HG03442 (cell line): ENCODE results near the gene TMEM50A.
"Not testable (repeated sequence)": the region's sequence is repeated elsewhere in the genome, so short reads cannot be mapped to it uniquely, and the experiment has no call there.

ENCODE experiments used
- ATAC-seq: cut with Tn5 transposase; IDR thresholded peaks from one replicate; pipeline ENCODE4 v1.9.1; 2021; ENCODE audit warnings: mild to moderate bottlenecking, moderate library complexity; ENCODE audit not compliant: unreplicated experiment

The TMEM50A gene

GRCh38 chr1:25329950-25330349 lies 8.2 kb upstream of the TMEM50A start:
- ATAC-seq = not testable (repeated sequence)

GRCh38 chr1:25336922-25337354 lies 1.2 kb upstream of the TMEM50A start:
- peak; percentile 24 for ATAC-seq

GRCh38 chr1:25337483-25338187 lies 499 bp upstream of the TMEM50A start:
- ATAC-seq = peak; percentile 29

GRCh38 chr1:25338986-25339385 lies 852 bp downstream of the TMEM50A start:
- ATAC-seq = no peak

- ATAC-seq = no peak
Observed at GRCh38 chr1:25341746-25342145, 3.6 kb downstream of the TMEM50A start.

- ATAC-seq = no peak
Observed at GRCh38 chr1:25342846-25343245, 4.7 kb downstream of the TMEM50A start.

GRCh38 chr1:25343872-25344271 lies 5.7 kb downstream of the TMEM50A start:
- ATAC-seq = no peak

- ATAC-seq = no peak
Observed at GRCh38 chr1:25347556-25347955, 9.4 kb downstream of the TMEM50A start.

- ATAC-seq = no peak
Observed at GRCh38 chr1:25349606-25350005, 11.5 kb downstream of the TMEM50A start.

- no peak for ATAC-seq
Observed at GRCh38 chr1:25355841-25356395, 17.8 kb downstream of the TMEM50A start.

- no peak for ATAC-seq
Observed at GRCh38 chr1:25356441-25356840, 18.3 kb downstream of the TMEM50A start.

- ATAC-seq = no peak
Observed at GRCh38 chr1:25356848-25357247, 18.7 kb downstream of the TMEM50A start.

GRCh38 chr1:25360596-25361581 lies 22.8 kb downstream of the TMEM50A start:
- no peak for ATAC-seq

GRCh38 chr1:25361901-25362300 lies 23.8 kb downstream of the TMEM50A start:
- no peak for ATAC-seq

GRCh38 chr1:25362634-25363559 lies 24.8 kb downstream of the TMEM50A start:
- ATAC-seq = not testable (repeated sequence)

- no peak for ATAC-seq
Observed at GRCh38 chr1:25369241-25369640, 31.1 kb downstream of the TMEM50A start.

GRCh38 chr1:25369691-25370271 lies 31.6 kb downstream of the TMEM50A start:
- not testable (repeated sequence) for ATAC-seq

- not testable (repeated sequence) for ATAC-seq
Observed at GRCh38 chr1:25371757-25372156, 33.6 kb downstream of the TMEM50A start.

- not testable (repeated sequence) for ATAC-seq
Observed at GRCh38 chr1:25378367-25378766, 40.2 kb downstream of the TMEM50A start.

- ATAC-seq = not testable (repeated sequence)
Observed at GRCh38 chr1:25382543-25382942, 44.4 kb downstream of the TMEM50A start.
